GM21717 (cell line): ENCODE results near the gene FNIP1.
"Not testable (repeated sequence)": the region's sequence is repeated elsewhere in the genome, so short reads cannot be mapped to it uniquely, and the experiment has no call there.

Source experiments
- ATAC-seq: cut with Tn5 transposase; IDR thresholded peaks from one replicate; pipeline ENCODE4 v1.9.1; 2021; ENCODE audit warnings: mild to moderate bottlenecking, moderate library complexity; ENCODE audit not compliant: unreplicated experiment

Gene FNIP1

GRCh38 chr5:131693894-131694293 is 102.9 kb downstream of the FNIP1 start:
- no peak for ATAC-seq

- no peak for ATAC-seq
These were observed 111.2 kb downstream of the FNIP1 start for GRCh38 chr5:131685516-131686171.

- no peak for ATAC-seq
These were observed 112.2 kb downstream of the FNIP1 start for GRCh38 chr5:131684595-131684994.

GRCh38 chr5:131684051-131684450 is 112.8 kb downstream of the FNIP1 start:
- no peak for ATAC-seq

- no peak for ATAC-seq
These were observed 114.0 kb downstream of the FNIP1 start for GRCh38 chr5:131682826-131683225.

- ATAC-seq, result no peak
These were observed 114.6 kb downstream of the FNIP1 start for GRCh38 chr5:131682175-131682574.

GRCh38 chr5:131679911-131680310 is 116.9 kb downstream of the FNIP1 start:
- ATAC-seq, result no peak

- ATAC-seq, result not testable (repeated sequence)
These were observed 118.5 kb downstream of the FNIP1 start for GRCh38 chr5:131678273-131678672.

GRCh38 chr5:131677115-131677514 is 119.7 kb downstream of the FNIP1 start:
- no peak for ATAC-seq

- ATAC-seq, result peak; percentile 44
These were observed 124.0 kb downstream of the FNIP1 start for GRCh38 chr5:131672776-131673175.

GRCh38 chr5:131671994-131672655 is 124.7 kb downstream of the FNIP1 start:
- ATAC-seq, result no peak

GRCh38 chr5:131671409-131671808 is 125.4 kb downstream of the FNIP1 start:
- no peak for ATAC-seq

GRCh38 chr5:131664929-131665328 is 131.9 kb downstream of the FNIP1 start:
- no peak for ATAC-seq

- no peak for ATAC-seq
These were observed 134.9 kb downstream of the FNIP1 start for GRCh38 chr5:131661933-131662332.

GRCh38 chr5:131659841-131660240 is 137.0 kb downstream of the FNIP1 start:
- no peak for ATAC-seq

- no peak for ATAC-seq
These were observed 137.5 kb downstream of the FNIP1 start for GRCh38 chr5:131659290-131659689.

GRCh38 chr5:131654776-131655175 is 142.0 kb downstream of the FNIP1 start:
- no peak for ATAC-seq

- no peak for ATAC-seq
These were observed 142.5 kb downstream of the FNIP1 start for GRCh38 chr5:131654309-131654708.

- no peak for ATAC-seq
These were observed 147.7 kb downstream of the FNIP1 start for GRCh38 chr5:131649161-131649560.

- ATAC-seq, result peak; percentile 78
These were observed 149.6 kb downstream of the FNIP1 start for GRCh38 chr5:131647048-131647769.

- no peak for ATAC-seq
These were observed 152.0 kb downstream of the FNIP1 start for GRCh38 chr5:131644822-131645221.

GRCh38 chr5:131644370-131644769 is 152.4 kb downstream of the FNIP1 start:
- no peak for ATAC-seq
